Ishikawa (cell line): Measurements from ENCODE around the gene VEGFC.

Experiments used
- CEBPB ChIP-seq: IDR thresholded peaks from 2 replicates; pipeline ENCODE4 v1.6.1; 2012
- CREB1 ChIP-seq: IDR thresholded peaks from 2 replicates; pipeline ENCODE4 v1.6.1; 2012; ENCODE audit warnings: low read depth
- EGR1 ChIP-seq: IDR thresholded peaks from 2 replicates; pipeline ENCODE4 v1.6.1; 2012
- EP300 ChIP-seq: IDR thresholded peaks from 2 replicates; pipeline ENCODE4 v1.6.1; 2012; ENCODE audit warnings: borderline replicate concordance
- FOXM1 ChIP-seq: IDR thresholded peaks from 2 replicates; pipeline ENCODE4 v1.6.1; 2012; ENCODE audit warnings: low read depth, borderline replicate concordance
- NFIC ChIP-seq: IDR thresholded peaks from 2 replicates; pipeline ENCODE4 v1.6.1; 2012
- RAD21 ChIP-seq: IDR thresholded peaks from 2 replicates; pipeline ENCODE4 v1.6.1; 2012; ENCODE audit warnings: low read depth
- TAF1 ChIP-seq: IDR thresholded peaks from 2 replicates; pipeline ENCODE4 v1.6.1; 2012; ENCODE audit warnings: low read depth, mild to moderate bottlenecking
- TCF12 ChIP-seq: IDR thresholded peaks from 2 replicates; pipeline ENCODE4 v1.6.1; 2012; ENCODE audit warnings: low read depth
- TEAD4 ChIP-seq: IDR thresholded peaks from 2 replicates; pipeline ENCODE4 v1.6.1; 2012
- YY1 ChIP-seq: IDR thresholded peaks from 2 replicates; pipeline ENCODE4 v1.6.1; 2012; ENCODE audit warnings: low read depth
- ZBTB7A ChIP-seq: IDR thresholded peaks from 2 replicates; pipeline ENCODE4 v1.6.1; 2012; ENCODE audit warnings: low read depth
- TF ChIP-seq, protein P1 (sequence below): IDR thresholded peaks from 2 replicates; pipeline ENCODE4 v1.6.1; 2012
- TF ChIP-seq, protein P2 (sequence below): IDR thresholded peaks from 2 replicates; pipeline ENCODE4 v1.6.1; 2012; ENCODE audit warnings: low read depth, mild to moderate bottlenecking
- TF ChIP-seq, protein P3 (sequence below): IDR thresholded peaks from 2 replicates; pipeline ENCODE4 v1.6.1; 2012

VEGFC gene

DNA sequence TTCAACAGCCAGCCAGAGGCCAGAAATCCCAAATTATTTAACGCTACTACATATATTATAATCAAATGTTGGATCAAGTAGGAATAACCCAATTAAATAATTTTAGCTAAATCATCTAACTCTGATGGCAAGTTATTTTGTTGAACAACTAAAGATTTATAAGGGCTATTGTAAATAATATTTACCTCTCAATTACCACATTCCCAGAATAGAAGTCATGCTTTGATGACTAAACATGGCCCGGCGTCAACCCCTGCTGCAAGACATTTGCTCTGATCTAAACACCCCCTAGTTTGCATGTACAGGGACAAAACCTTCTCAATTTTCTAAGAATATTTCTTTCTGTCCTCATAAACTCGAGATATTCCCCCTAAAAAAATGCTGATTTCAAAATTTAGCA is 14.2 kb downstream of the VEGFC start:
- TF ChIP-seq TCF12 (no peak), YY1 (no peak), TEAD4 (no peak), NFIC (no peak), RAD21 (no peak), TAF1 (no peak), EP300 (no peak), CEBPB (no peak), FOXM1 (no peak), EGR1 (no peak), ZBTB7A (no peak), CREB1 (no peak)
- TF ChIP-seq, protein P1, sequence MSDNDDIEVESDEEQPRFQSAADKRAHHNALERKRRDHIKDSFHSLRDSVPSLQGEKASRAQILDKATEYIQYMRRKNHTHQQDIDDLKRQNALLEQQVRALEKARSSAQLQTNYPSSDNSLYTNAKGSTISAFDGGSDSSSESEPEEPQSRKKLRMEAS: no peak
- TF ChIP-seq, protein P2, sequence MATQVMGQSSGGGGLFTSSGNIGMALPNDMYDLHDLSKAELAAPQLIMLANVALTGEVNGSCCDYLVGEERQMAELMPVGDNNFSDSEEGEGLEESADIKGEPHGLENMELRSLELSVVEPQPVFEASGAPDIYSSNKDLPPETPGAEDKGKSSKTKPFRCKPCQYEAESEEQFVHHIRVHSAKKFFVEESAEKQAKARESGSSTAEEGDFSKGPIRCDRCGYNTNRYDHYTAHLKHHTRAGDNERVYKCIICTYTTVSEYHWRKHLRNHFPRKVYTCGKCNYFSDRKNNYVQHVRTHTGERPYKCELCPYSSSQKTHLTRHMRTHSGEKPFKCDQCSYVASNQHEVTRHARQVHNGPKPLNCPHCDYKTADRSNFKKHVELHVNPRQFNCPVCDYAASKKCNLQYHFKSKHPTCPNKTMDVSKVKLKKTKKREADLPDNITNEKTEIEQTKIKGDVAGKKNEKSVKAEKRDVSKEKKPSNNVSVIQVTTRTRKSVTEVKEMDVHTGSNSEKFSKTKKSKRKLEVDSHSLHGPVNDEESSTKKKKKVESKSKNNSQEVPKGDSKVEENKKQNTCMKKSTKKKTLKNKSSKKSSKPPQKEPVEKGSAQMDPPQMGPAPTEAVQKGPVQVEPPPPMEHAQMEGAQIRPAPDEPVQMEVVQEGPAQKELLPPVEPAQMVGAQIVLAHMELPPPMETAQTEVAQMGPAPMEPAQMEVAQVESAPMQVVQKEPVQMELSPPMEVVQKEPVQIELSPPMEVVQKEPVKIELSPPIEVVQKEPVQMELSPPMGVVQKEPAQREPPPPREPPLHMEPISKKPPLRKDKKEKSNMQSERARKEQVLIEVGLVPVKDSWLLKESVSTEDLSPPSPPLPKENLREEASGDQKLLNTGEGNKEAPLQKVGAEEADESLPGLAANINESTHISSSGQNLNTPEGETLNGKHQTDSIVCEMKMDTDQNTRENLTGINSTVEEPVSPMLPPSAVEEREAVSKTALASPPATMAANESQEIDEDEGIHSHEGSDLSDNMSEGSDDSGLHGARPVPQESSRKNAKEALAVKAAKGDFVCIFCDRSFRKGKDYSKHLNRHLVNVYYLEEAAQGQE: no peak
- TF ChIP-seq, protein P3, sequence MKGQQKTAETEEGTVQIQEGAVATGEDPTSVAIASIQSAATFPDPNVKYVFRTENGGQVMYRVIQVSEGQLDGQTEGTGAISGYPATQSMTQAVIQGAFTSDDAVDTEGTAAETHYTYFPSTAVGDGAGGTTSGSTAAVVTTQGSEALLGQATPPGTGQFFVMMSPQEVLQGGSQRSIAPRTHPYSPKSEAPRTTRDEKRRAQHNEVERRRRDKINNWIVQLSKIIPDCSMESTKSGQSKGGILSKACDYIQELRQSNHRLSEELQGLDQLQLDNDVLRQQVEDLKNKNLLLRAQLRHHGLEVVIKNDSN: no peak

DNA sequence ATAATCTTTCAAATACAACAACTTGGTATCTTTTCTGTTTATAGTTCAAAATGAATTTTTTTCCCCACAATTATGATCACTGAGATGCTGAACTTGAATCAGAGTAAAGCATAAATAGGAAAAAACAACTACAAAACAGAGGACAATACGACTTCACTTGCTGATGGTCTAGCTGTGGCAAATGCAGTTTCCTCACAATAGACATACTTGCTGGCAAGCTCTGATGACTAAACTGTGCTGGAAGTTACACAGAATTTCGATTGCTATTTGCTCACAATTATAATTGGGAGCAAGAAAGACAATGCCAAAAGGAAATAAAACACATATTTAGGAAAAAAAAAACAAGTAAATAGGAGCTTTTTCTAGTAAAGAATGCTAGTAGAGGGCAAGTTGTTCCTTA is 14.7 kb downstream of the VEGFC start:
- TF ChIP-seq EP300: no peak
- no peak for TF ChIP-seq YY1
- no peak for TF ChIP-seq TAF1
- TF ChIP-seq TCF12: no peak
- TF ChIP-seq, protein P1: no peak
- no peak for TF ChIP-seq EGR1
- TF ChIP-seq FOXM1: no peak
- no peak for TF ChIP-seq RAD21
- no peak for TF ChIP-seq CEBPB

DNA sequence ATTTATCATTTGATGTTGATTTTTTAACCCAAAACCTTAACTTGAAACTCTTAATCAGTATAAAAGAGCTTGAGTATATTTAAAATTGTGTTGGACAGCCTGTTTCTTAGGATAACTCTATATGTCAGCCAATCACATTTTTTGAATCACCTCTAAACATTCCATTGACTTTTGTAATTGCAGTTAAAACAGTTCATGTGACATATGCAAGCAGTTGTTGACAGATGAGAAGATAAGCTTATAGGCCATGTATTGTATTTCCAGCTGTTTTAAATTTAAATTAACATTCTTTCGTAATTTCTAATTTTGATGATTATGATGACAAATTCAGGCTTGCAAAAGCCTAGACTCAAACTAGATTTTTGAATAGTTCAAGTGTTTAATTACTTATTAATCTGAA is 17.4 kb downstream of the VEGFC start:
- TF ChIP-seq NFIC: no peak
- no peak for TF ChIP-seq EP300
- TF ChIP-seq EGR1: no peak
- no peak for TF ChIP-seq TEAD4
- TF ChIP-seq, protein P2: no peak
- no peak for TF ChIP-seq RAD21
- no peak for TF ChIP-seq TAF1
- TF ChIP-seq, protein P3: no peak

DNA sequence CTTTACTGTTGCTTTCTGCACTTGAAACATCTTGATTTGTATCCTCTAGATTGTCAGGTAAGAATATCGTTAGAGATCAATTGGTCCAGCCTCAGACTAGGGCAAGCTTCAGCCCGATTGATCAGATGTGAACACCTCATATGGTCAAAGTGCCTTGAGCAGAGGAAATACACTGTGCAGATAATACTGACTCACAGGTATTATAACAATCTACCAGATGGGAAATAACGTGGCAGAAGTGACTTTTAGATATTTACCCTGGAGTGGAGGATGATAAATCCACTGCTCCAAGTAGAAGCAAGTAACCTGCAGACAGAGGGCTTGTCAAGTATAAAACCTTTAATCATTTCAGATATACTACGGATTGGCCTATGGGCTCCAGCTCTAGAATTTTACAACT is 17.9 kb downstream of the VEGFC start:
- no peak for TF ChIP-seq FOXM1

DNA sequence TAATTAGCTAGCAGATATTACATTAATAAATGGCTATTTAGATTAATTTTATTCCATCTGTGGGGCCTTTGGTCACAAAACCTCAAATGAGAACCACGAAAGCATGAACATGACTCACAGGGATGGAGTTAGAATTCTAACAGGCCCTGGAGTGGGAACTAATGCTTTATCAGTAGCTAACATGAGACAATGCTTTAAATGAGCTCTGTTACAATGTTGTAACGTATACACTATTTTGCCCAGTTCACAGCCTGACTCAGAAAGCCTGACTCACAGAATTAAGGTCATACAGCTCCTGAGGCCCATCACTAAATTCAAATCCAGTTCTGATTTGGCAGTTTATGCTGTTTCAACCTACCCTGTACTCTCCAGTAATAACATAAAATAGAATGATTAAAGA is 23.2 kb downstream of the VEGFC start:
- no peak for TF ChIP-seq RAD21
- no peak for TF ChIP-seq TEAD4
- no peak for TF ChIP-seq FOXM1
- no peak for TF ChIP-seq CREB1
- no peak for TF ChIP-seq YY1
- TF ChIP-seq CEBPB: no peak
- TF ChIP-seq NFIC: no peak
- TF ChIP-seq, protein P3: no peak
- TF ChIP-seq EGR1: no peak
- TF ChIP-seq ZBTB7A: no peak
- TF ChIP-seq, protein P2: no peak
- TF ChIP-seq, protein P1: no peak
- TF ChIP-seq TCF12: no peak
- TF ChIP-seq EP300: no peak
- TF ChIP-seq TAF1: no peak
